Loucy (cell line): ENCODE data around the gene IL36G.

Experiments used
- H2AFZ ChIP-seq: fragments of 200-600 bp; sonication (generic); 2 replicates; pipeline ENCODE4 v1.6.0; 2016; ENCODE audit warnings: antibody characterized with exemption, mild to moderate bottlenecking, low read length, moderate library complexity
- H3F3A ChIP-seq: fragments of 200-600 bp; 2 replicates; pipeline ENCODE4 v1.6.0; 2016; ENCODE audit warnings: antibody characterized with exemption, low read depth, mild to moderate bottlenecking
- H3K27me3 ChIP-seq: fragments of 200-600 bp; sonication (generic); 2 replicates; pipeline ENCODE4 v1.6.1; 2014; ENCODE audit warnings: low read length, mild to moderate bottlenecking; ENCODE audit not compliant: insufficient read depth, poor library complexity, severe bottlenecking
- H3K36me3 ChIP-seq: fragments of 200-600 bp; sonication (generic); 2 replicates; pipeline ENCODE4 v1.6.1; 2016; ENCODE audit warnings: low read length; ENCODE audit not compliant: insufficient read depth
- H3K4me1 ChIP-seq: fragments of 200-600 bp; sonication (generic); 2 replicates; pipeline ENCODE4 v1.5.1; 2014; ENCODE audit warnings: low read length, mild to moderate bottlenecking; ENCODE audit not compliant: insufficient read depth, poor library complexity, severe bottlenecking
- H3K4me2 ChIP-seq: fragments of 200-600 bp; sonication (generic); 2 replicates; pipeline ENCODE4 v1.6.0; 2014; ENCODE audit warnings: antibody characterized with exemption, low read length, low read depth, mild to moderate bottlenecking; ENCODE audit not compliant: poor library complexity, severe bottlenecking
- H3K4me3 ChIP-seq: fragments of 200-600 bp; sonication (generic); 2 replicates; pipeline ENCODE4 v1.5.1; 2014; ENCODE audit warnings: low read length, mild to moderate bottlenecking, mixed read lengths; ENCODE audit not compliant: poor library complexity, severe bottlenecking
- H3K79me2 ChIP-seq: fragments of 200-600 bp; sonication (generic); 2 replicates; pipeline ENCODE4 v1.6.1; 2014; ENCODE audit warnings: low read length; ENCODE audit not compliant: insufficient read depth
- H3K9ac ChIP-seq: fragments of 200-600 bp; sonication (generic); 2 replicates; pipeline ENCODE4 v1.6.0; 2014; ENCODE audit warnings: mild to moderate bottlenecking, low read depth, low read length, moderate library complexity; ENCODE audit not compliant: poor library complexity, severe bottlenecking
- H3K9me2 ChIP-seq: fragments of 200-600 bp; sonication (generic); replicated peaks from 2 replicates; pipeline ENCODE4 v1.6.1; 2016; ENCODE audit warnings: low read depth, low read length, mixed read lengths
- H3K9me3 ChIP-seq: fragments of 200-600 bp; sonication (generic); 2 replicates; pipeline ENCODE4 v1.6.1; 2014; ENCODE audit warnings: mild to moderate bottlenecking, antibody characterized with exemption, low read length, low read depth; ENCODE audit not compliant: insufficient read depth
- H4K20me1 ChIP-seq: fragments of 200-600 bp; sonication (generic); 2 replicates; pipeline ENCODE4 v1.6.0; 2014; ENCODE audit warnings: antibody characterized with exemption, low read length, mild to moderate bottlenecking; ENCODE audit not compliant: insufficient read depth, poor library complexity, severe bottlenecking
- CTCF ChIP-seq: fragments of 200-600 bp; sonication (generic); conservative IDR thresholded peaks from 2 replicates; pipeline ENCODE4 v1.5.1; 2014; ENCODE audit warnings: mild to moderate bottlenecking, antibody characterized with exemption, low read length
- EZH2phosphoT487 ChIP-seq: fragments of 200-600 bp; IDR thresholded peaks from 2 replicates; pipeline ENCODE4 v1.6.1; 2018; ENCODE audit warnings: antibody characterized with exemption, mild to moderate bottlenecking, moderate library complexity, borderline replicate concordance

IL36G gene

GRCh38 chr2:113034016-113034415, 56.2 kb downstream of the IL36G start:
- H3F3A ChIP-seq, result no peaks in the 10 kb centered on the region
- H3K27me3 ChIP-seq, result peaks cover 3% of the 10 kb centered on the region
- H3K9ac ChIP-seq, result no peak overlapping the region
- TF ChIP-seq EZH2phosphoT487 (no peak), CTCF (no peak)
- H3K9me3 ChIP-seq, result no peaks in the 10 kb centered on the region
- no peaks in the 10 kb centered on the region for H4K20me1 ChIP-seq
- no peaks in the 10 kb centered on the region for H3K36me3 ChIP-seq
- H3K4me3 ChIP-seq, result no peak overlapping the region
- no peaks in the 10 kb centered on the region for H3K9me2 ChIP-seq
- no peaks in the 10 kb centered on the region for H3K4me1 ChIP-seq
- H3K79me2 ChIP-seq, result no peaks in the 10 kb centered on the region
- H2AFZ ChIP-seq, result no peak overlapping the region
- no peak overlapping the region for H3K4me2 ChIP-seq
